ENCODE data around the gene GRK5.

The GRK5 gene

GRCh38 chr10:119247550-119247894 is 40.2 kb downstream of the GRK5 start:
- no peak overlapping the region for H2AFZ ChIP-seq (ENCODE audit: low read length)
- H3K27ac ChIP-seq (ENCODE audit: low read length): no peak overlapping the region
- no peaks in the 10 kb centered on the region for H4K20me1 ChIP-seq (ENCODE audit: insufficient read depth, low read length)
- H3K9me2 ChIP-seq (replicated peaks; ENCODE audit: insufficient read depth, low read length): no peaks in the 10 kb centered on the region
- no peaks in the 10 kb centered on the region for H3K4me1 ChIP-seq (ENCODE audit: low read length)
- H3K27me3 ChIP-seq (replicated peaks; ENCODE audit: insufficient read depth, low read length): no peaks in the 10 kb centered on the region
- no peak for DNase-seq
- TF ChIP-seq EZH2 (optimal IDR thresholded peaks at IDR 0.05; ENCODE audit: low read depth, low read length): no peak
- TF ChIP-seq EZH2phosphoT487 (IDR thresholded peaks at IDR 0.05; ENCODE audit: low read length): no peak
- TF ChIP-seq CTCF (IDR thresholded peaks at IDR 0.05; ENCODE audit: low read length): no peak
- H3F3A ChIP-seq (ENCODE audit: insufficient read depth, low read length): no peaks in the 10 kb centered on the region
- no peak overlapping the region for H3K9ac ChIP-seq (ENCODE audit: low read length)
- H3K79me2 ChIP-seq (ENCODE audit: low read length): no peaks in the 10 kb centered on the region
- no peaks in the 10 kb centered on the region for H3K9me3 ChIP-seq (replicated peaks; ENCODE audit: insufficient read depth, low read length)
- no peak overlapping the region for H3K4me3 ChIP-seq (ENCODE audit: low read length)
- H3K36me3 ChIP-seq (replicated peaks; ENCODE audit: insufficient read depth, low read length): no peaks in the 10 kb centered on the region
- no peak overlapping the region for H3K4me2 ChIP-seq (ENCODE audit: low read depth, low read length)

- TF ChIP-seq CTCF (IDR thresholded peaks at IDR 0.05; ENCODE audit: low read length) (no peak), EZH2 (optimal IDR thresholded peaks at IDR 0.05; ENCODE audit: low read depth, low read length) (no peak), EZH2phosphoT487 (IDR thresholded peaks at IDR 0.05; ENCODE audit: low read length) (no peak)
- no peaks in the 10 kb centered on the region for H3K4me1 ChIP-seq (ENCODE audit: low read length)
These were observed 40.8 kb downstream of the GRK5 start for GRCh38 chr10:119248184-119248583.

GRCh38 chr10:119248681-119249080 is 41.3 kb downstream of the GRK5 start:
- Histone ChIP-seq H3K27me3 (replicated peaks; ENCODE audit: insufficient read depth, low read length) (no peaks in the 10 kb centered on the region), H3K4me1 (ENCODE audit: low read length) (no peaks in the 10 kb centered on the region), H3F3A (ENCODE audit: insufficient read depth, low read length) (no peaks in the 10 kb centered on the region), H3K9me2 (replicated peaks; ENCODE audit: insufficient read depth, low read length) (no peaks in the 10 kb centered on the region), H3K9me3 (replicated peaks; ENCODE audit: insufficient read depth, low read length) (no peaks in the 10 kb centered on the region), H3K9ac (ENCODE audit: low read length) (no peak overlapping the region), H3K4me2 (ENCODE audit: low read depth, low read length) (no peak overlapping the region), H3K79me2 (ENCODE audit: low read length) (no peaks in the 10 kb centered on the region), H3K4me3 (ENCODE audit: low read length) (no peak overlapping the region), H3K36me3 (replicated peaks; ENCODE audit: insufficient read depth, low read length) (no peaks in the 10 kb centered on the region), H3K27ac (ENCODE audit: low read length) (no peak overlapping the region), H2AFZ (ENCODE audit: low read length) (no peak overlapping the region), H4K20me1 (ENCODE audit: insufficient read depth, low read length) (no peaks in the 10 kb centered on the region)
- TF ChIP-seq CTCF (IDR thresholded peaks at IDR 0.05; ENCODE audit: low read length) (no peak), EZH2phosphoT487 (IDR thresholded peaks at IDR 0.05; ENCODE audit: low read length) (no peak), EZH2 (optimal IDR thresholded peaks at IDR 0.05; ENCODE audit: low read depth, low read length) (no peak)
- DNase-seq: no peak

More at GRCh38 chr10:119248184-119248583, 40.8 kb downstream of the GRK5 start:
- Histone ChIP-seq H2AFZ (ENCODE audit: low read length) (no peak overlapping the region), H3K79me2 (ENCODE audit: low read length) (no peaks in the 10 kb centered on the region), H4K20me1 (ENCODE audit: insufficient read depth, low read length) (no peaks in the 10 kb centered on the region), H3K9me2 (replicated peaks; ENCODE audit: insufficient read depth, low read length) (no peaks in the 10 kb centered on the region), H3K9me3 (replicated peaks; ENCODE audit: insufficient read depth, low read length) (no peaks in the 10 kb centered on the region), H3K36me3 (replicated peaks; ENCODE audit: insufficient read depth, low read length) (no peaks in the 10 kb centered on the region), H3K27me3 (replicated peaks; ENCODE audit: insufficient read depth, low read length) (no peaks in the 10 kb centered on the region), H3F3A (ENCODE audit: insufficient read depth, low read length) (no peaks in the 10 kb centered on the region), H3K27ac (ENCODE audit: low read length) (no peak overlapping the region), H3K4me2 (ENCODE audit: low read depth, low read length) (no peak overlapping the region), H3K4me3 (ENCODE audit: low read length) (no peak overlapping the region), H3K9ac (ENCODE audit: low read length) (no peak overlapping the region)
- DNase-seq: no peak

Measured in MM.1S (cell line).